ENCODE results near the gene SND1.
"Not testable (repeated sequence)": the region's sequence is repeated elsewhere in the genome, so short reads cannot be mapped to it uniquely, and the experiment has no call there.

SND1 gene

GRCh38 chr7:127946111-127946510 lies 294.1 kb downstream of the SND1 start:
- no peak for DNase-seq

GRCh38 chr7:127946847-127947246 lies 294.9 kb downstream of the SND1 start:
- no peak for DNase-seq

DNA sequence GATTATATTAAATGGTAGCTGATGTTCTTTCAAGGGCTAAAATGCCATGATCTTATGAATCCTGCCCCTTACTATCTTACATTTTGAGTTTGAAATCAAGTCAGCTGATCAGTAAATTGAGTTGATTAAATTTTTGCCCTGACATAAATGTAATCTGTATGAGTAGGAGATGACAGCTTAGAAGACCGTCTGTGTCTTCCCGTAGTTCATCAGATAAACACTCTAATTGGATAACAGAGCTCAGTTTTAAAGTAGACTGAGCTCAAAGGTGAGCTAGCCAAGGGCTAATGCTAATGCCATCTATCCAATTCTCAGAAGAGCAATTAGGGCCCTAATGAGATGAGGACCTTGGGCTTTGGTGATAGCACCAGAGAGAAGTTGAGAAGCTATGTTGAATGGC lies 296.3 kb downstream of the SND1 start:
- DNase-seq, result no peak

GRCh38 chr7:127948930-127949329 lies 296.9 kb downstream of the SND1 start:
- no peak for DNase-seq

DNA sequence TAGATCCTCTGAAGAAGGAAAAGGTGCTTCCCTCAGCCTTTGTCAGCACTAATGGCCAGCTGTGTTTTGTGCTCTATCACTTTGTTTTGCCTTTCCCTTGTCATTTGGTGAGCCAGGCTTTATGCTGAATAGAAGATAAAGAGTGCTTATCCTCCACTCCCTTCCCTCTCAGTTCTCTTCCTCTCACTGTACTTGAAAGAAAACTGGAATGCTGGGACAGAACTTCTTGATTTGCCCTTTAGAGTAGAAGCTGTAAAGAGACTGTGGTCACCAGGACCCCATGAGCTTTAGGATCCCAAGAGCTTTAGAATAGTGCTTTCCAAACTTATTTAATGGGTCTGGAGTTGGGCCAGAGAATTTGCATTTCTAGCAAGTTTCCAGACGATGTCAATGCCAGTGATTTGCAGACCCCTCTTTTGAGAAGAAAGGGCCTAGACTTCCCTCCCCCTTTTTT lies 297.8 kb downstream of the SND1 start:
- DNase-seq, result no peak

- DNase-seq, result no peak
Observed at GRCh38 chr7:127950233-127950935, 298.4 kb downstream of the SND1 start.

DNA sequence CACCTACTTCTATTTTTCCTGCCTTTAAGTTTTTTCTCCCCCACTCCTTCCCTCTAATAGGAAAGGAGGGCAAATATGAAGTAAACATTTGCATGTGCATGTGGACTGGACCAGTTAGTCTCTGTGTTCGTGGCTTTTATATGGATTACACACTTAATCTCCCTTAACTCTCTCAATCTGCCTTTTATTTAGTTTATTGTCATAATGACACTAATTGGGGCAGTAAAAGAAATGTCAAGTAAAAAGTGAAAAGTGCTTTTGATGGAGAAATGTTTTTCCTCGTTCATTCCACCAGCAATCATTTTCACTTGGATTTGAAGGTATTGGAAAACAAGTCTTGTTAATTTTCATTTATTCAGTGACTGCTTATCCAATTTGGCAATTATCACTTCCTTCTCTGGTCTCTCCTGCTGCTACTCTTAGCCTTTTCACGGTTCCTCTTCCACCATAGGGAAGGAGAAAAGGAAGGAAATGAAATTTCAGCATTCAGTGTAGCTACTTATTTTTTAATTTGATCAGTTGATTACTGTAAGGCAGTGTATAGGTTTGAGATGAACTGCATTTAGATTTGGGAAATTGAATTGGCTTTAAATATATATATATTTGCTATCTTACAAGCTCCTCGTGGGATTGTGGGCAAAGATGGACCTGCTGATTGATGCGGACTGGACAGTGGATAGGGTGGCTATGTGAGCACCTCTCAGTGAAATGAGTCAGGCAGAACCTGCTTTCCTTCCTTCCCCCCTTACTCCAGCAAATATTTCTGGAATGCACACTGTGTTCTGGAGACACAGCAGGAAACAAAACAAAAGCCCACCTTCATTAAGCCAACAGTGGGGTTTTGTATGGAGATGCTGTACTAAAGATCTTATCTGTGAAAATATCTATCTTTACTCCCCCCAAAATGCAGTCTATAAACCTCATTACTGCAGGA lies 301.7 kb downstream of the SND1 start:
- DNase-seq, result no peak

DNA sequence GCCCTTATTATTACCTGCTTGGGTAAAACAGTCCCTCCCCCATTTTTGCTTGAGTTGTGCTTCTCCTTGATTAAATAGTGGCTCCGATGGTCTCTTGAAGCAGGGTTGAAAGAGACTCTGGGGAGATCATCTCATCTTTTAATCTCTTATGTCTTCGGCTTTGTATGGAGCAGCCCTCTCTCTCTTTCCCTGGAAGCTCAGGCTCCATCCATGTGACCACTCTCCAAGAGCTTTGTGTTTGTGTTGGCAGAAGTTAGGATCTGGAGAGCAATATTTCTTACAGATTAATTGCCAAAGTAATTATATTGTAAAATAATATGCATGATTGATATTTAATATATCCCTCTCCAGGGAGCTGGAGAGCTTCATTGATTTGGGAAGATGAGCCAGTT lies 302.4 kb downstream of the SND1 start:
- DNase-seq, result no peak

DNA sequence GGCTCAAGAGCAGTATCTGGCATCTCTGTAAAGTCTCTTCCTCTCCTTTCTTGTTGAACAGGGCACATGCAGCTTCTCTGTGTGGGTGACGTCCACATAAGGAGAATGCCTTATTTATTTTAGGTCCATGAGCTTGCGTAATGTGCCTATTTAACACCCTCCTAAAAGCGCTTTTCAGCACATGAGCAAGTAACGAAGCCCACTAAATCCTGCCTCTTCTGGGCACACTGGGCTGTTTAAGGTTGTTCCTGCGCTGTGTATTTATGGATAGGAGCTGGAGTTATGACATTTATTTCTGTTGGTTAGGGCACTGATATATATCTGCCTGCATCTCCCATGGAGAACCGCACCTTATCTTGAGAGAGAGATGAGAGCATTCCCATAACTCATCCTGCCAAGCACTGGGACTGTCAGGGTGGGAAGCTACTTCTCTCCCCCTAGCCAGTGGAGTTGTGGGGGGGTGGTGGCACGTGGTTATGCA lies 303.1 kb downstream of the SND1 start:
- DNase-seq, result no peak

GRCh38 chr7:127957886-127958285 lies 305.9 kb downstream of the SND1 start:
- no peak for DNase-seq

- DNase-seq, result no peak
Observed at GRCh38 chr7:127959770-127960169, 307.8 kb downstream of the SND1 start.

GRCh38 chr7:127961786-127962453 lies 309.9 kb downstream of the SND1 start:
- DNase-seq, result no peak

DNA sequence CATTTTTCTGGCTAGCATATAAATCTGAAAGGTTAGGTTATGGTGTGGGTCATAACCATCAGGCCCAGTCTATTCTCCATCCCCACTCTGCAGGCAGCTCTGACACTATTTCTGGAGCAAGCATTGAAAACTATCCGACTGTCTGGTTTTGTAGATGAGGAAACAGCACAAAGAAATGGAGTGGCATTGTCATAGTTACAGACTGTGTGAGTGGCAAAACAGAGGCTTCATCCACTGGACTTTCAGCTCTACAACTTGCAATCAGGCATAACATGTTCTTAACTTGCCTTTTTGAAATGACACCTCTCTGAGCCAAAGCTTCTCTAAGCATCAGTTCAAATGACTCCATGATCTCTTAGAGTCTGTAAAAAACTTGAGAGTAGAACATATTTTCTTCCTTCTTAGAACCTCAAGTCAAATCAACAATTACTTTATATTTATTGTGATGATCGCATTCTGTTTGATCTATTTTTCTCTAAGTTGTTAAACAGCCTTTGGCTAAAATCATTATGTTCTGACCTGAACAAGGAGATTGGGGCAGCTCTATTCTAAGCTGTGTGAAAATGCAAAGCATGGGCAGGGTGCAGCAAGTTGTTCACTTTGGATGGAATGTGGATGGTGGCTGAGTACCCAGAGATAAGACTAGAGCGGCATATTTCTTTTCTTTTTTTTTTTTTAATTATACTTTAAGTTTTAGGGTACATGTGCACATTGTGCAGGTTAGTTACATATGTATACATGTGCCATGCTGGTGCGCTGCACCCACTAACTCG lies 310.8 kb downstream of the SND1 start:
- DNase-seq, result no peak

GRCh38 chr7:127963850-127964249 lies 311.9 kb downstream of the SND1 start:
- DNase-seq, result not testable (repeated sequence)

DNA sequence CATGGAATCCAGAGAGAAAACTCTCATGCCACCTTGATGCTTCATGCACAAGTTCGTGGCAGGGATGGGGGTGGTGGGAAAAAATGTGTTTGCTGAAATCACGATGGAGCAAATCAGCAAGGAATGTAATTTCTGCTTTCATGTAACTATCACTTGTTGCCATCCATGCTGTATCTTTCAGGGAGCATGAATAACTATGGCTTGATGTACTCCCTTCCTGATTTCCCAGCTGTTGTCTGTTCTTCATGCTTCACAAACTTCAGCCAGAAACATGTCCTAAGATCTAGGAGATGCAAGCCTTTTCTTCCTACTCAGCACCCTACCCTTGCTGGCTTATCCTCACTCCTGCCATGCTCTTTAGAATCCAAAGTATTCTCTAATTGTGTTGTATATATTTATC lies 315.3 kb downstream of the SND1 start:
- DNase-seq, result no peak

GRCh38 chr7:127968547-127968946 lies 316.6 kb downstream of the SND1 start:
- no peak for DNase-seq

- DNase-seq, result no peak
Observed at GRCh38 chr7:127973832-127974231, 321.8 kb downstream of the SND1 start.

DNA sequence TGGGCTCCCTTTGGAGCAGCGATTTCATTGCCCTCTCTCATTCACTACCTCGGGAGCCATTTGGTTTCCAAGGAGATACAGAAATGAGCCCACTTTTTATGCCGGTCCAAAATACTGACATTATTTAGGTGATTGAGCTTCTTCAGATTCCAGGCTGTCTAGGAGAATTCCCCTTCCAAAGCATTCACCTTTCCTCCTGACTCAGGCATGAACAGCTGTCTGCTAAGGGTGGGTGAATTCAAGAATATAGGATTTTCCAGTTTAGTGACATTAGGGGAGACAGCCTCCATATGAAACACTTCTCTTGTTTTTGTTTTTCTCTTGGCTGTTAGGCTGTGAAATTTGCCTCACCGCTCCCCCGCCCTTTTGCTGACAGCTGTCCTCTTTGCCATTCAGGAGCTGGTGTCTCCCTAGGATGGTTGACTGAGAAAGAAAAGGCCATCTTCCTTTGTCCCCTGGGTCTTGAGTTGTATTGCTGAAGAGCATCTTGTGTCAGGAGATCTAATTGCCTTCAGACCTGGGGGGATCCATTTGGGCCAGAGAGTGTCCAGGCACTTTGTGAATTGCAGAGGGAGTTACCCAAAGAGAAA lies 322.5 kb downstream of the SND1 start:
- DNase-seq, result no peak

GRCh38 chr7:127976056-127976737 lies 324.2 kb downstream of the SND1 start:
- no peak for DNase-seq

- DNase-seq, result no peak
Observed at GRCh38 chr7:127976738-127977120, 324.7 kb downstream of the SND1 start.

DNA sequence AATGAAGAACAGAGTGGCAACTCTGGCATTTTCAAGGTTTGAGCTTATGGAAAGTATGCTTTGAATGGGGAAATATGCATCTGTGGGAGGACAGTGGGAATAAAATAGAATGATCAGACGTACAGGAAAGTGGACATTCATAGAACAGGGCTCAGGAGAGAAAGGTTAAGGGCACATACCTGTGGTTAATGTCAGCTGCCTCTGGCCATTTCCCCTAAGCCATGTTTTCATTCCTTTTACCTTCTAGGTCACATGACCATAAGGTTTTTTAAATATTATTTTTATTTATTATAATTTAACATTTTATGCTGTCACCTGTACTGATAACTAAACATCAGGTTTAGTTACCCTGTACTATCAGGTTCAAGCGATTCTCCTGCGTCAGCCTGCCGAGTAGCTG lies 326.4 kb downstream of the SND1 start:
- DNase-seq, result no peak
